Activated CD4-positive, alpha-beta T cell treated with anti-CD3 and anti-CD28 coated beads, Interleukin-2, amount 50 U/mL, for 4 hours (primary cell): ENCODE results near the gene PRKCQ.
"Not testable (repeated sequence)": the region's sequence is repeated elsewhere in the genome, so short reads cannot be mapped to it uniquely, and the experiment has no call there.

ENCODE experiments used
- DNase-seq, 2 experiments: peaks; one replicate each; pipeline ENCODE4 v3.0.0-alpha.2; 2020

Gene PRKCQ

DNA sequence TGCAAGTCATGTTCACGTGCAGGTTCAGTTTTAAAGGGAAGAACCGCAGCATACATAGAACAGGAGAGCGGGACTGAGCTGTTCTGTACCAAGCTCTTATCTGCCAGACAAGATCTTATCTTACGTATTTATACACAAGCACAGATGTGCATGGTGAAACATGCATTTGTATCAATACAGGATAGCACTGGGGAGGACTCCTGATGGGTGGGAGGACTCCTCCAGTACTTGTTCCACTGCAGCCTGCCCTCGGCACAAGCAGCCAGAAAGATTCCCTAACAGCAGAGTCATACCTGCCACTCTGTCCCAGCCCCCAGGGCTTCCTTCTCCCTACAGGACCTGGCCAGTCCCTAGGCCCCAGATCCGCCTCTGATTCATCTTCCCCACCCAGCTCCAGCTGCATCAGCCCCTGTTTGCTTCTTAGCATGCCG, 13.2 kb upstream of the PRKCQ start:
- DNase-seq: no peak

DNA sequence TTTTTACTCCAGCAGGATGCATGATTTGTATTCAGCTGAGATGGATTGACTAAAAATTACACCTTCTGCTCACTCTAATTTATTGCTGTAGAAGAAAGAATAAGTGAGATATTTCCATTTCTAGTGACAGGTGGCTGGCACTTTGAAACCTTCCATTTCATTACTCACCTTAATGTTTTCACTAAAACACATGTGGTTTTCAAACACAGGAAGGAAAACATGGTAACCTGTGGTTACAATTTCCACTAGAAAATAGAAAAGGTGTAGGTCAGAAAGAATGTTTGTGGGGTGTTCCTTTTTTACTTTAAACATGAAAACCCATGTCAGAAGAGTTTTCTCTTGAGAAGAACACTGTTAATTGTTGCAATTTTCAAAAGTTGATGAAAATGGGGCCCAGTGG, 12.0 kb upstream of the PRKCQ start:
- DNase-seq: no peak

- no peak for DNase-seq
These were observed 11.6 kb upstream of the PRKCQ start for GRCh38 chr10:6591668-6592067.

- DNase-seq: no peak
These were observed 10.0 kb upstream of the PRKCQ start for GRCh38 chr10:6590100-6590499.

DNA sequence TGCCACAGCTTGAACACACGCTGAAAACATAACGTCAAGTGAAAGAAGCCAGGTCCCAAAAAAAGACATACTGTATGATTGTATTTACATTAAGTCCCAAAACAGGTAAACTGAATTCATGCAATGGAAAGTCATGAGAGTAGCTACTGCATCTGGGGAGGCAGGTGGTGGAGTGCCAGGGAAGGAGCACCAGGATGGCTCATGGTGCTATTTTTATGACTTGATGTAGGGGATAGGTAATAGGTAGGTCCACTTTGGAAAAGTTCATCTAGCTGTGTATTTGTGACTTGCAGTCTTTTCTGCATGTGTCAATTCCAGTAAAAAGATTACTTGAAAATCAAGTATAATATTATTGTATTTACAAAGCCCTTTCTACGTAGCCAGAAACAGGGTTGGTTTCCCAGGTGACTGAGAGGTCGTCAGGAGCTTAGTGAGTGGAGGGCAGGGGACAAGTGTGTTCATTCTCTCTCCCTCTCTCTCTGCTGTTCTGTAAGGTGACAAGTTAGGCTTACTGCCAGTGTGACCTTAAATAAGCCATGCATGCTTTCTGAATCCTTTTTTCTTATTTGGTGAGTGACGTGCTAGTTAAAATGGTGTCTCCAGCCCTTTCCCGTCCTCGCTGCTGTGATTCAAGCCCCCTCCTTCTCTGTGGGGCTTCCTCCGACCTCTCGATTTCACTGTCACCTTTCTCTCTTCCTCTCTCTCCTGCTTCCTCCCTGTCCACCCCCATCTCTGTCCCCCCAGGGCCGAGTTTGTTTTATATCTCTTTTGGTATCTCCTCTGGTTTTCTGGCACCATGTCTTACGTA, 9.4 kb upstream of the PRKCQ start:
- no peak for DNase-seq

GRCh38 chr10:6588845-6589244, 8.8 kb upstream of the PRKCQ start:
- no peak for DNase-seq

DNA sequence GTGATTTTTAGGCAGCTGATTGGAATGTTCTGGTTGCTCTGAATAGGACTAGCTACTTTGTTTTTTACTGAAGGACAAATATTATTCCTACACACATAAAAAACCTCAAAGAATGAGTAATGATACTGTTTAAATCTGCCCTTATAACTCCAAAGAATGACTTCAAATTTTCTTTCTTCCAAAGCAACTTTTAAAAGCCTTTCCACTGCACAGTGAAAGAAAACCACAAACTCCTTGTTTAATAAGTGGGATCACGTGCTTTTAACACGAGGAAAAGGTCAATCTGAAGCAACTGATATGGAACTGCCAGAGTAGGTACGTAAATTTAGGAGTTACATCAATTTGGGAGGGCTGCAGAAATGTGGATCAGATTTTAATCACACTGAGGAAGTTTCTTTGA, 8.0 kb upstream of the PRKCQ start:
- no peak for DNase-seq

DNA sequence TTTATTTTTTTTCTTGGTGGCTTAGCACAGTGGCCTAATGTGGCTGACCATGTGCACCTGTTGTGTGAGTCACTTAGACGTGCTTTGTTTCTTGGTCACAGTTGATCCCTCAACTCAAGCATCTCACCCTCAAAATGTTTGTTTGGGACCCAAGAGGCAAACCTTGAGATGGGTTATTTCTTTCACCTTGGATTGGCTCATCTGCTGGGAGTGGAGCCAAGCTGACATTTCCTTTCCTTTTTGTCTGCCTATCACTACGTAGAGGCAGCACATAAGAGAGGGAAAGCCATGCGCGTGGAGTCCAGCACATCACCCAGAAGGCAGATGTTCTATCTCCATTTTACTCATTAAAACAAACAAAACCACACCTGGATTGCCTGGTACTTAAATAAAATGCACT, 6.4 kb upstream of the PRKCQ start:
- no peak for DNase-seq

GRCh38 chr10:6583447-6583846, 3.4 kb upstream of the PRKCQ start:
- DNase-seq: peak; percentile 87 to 90

- DNase-seq: not testable (repeated sequence)
These were observed 2.8 kb upstream of the PRKCQ start for GRCh38 chr10:6582913-6583312.

DNA sequence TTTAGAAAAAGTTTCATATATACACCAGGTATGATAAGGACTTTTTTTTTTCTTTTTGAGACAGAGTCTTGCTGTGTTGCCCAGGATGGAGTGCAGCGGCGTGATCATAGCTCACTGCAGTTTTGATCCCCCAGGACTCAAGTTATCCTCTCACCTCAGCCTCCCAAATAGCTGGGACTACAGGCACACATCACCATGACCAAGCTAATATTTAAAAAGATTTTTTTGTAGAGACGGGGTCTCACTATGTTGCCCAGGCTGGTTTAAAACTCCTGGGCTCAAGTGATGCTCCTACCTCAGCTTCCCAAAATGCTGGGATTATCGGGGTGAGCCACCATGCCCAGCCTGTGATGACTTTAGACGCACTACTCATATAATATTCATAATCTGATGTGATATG, 2.2 kb upstream of the PRKCQ start:
- DNase-seq: no peak

DNA sequence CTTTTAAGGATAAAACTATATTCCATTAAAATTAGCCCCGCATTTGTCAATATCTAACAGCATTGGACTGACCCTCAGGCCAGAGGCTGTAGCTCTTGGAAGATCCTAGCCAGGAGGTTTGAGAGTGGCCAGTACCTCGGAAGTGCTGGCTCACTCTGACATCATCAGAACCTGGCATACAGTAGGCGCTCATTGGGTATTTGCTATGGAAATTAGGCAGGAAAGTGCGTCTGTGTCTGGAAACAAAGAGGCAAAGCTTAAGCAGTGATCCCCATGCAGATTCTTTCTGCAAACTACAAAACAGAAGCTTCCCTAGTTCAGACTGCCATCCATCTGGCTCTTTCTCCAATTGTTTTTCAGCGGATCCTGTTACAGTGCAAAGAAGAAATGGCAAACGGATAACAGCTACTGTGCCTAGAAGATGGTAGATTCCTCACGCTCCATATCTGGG, 1.7 kb upstream of the PRKCQ start:
- DNase-seq: no peak

GRCh38 chr10:6581223-6581622, 1.1 kb upstream of the PRKCQ start:
- DNase-seq: not testable (repeated sequence)

DNA sequence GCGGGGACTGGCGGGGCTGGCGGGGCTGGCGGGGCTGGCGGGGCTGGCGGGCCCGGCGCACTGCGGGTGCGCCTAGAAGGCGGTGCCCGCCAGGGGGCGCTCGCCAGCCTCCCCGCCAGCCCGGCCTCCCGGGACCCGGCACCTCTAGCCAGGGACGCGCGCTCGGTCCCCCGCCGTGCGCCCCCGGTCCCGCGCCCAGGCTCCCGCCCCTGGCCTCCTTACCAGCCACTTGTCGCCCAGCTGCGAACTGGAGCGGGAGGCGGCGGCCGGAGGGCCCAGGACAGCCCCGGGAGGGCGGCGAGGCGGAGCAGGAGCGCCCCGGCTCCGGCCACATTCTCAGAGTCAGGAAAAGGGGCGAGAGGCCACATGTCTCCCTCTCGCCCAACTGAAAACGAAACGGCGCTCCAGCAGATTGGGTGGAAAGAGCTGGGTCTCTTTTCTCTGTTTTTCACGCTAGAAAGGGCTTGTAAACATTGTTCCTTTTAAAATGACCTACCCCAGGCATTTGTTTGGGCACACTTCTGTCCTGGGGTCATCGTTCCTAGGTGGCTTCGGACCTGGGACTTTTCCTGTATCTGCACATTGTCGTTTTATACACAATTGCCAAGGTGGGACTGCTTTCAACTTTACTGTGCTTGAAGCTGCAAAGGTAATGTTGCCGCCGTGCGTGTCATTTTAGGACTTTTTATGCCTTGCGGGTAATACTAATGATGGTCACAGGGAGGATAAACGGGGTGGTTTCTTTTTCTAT, 378 bp upstream of the PRKCQ start:
- peak; percentile 79 to 80 for DNase-seq

GRCh38 chr10:6579183-6579903, 733 bp downstream of the PRKCQ start:
- DNase-seq: no peak

DNA sequence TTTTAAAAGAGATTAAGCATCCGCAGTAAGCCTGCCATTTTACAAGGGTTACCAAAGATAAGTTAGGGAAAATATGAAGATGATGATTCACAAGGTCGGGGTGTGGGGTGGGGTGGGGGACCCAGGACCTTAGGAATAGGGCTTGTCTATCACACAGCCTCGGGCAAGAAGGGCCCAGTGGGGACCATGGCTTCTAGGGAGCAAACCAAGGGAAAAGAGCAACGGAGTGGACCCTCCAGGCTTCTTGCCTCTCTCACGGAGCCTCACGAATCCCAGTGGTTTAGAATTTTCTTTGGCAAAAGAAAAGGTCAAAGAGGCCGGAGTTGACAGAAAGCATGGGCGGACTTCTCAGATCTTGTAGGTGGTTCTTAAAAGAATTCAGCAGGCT, 1.3 kb downstream of the PRKCQ start:
- DNase-seq: no peak

DNA sequence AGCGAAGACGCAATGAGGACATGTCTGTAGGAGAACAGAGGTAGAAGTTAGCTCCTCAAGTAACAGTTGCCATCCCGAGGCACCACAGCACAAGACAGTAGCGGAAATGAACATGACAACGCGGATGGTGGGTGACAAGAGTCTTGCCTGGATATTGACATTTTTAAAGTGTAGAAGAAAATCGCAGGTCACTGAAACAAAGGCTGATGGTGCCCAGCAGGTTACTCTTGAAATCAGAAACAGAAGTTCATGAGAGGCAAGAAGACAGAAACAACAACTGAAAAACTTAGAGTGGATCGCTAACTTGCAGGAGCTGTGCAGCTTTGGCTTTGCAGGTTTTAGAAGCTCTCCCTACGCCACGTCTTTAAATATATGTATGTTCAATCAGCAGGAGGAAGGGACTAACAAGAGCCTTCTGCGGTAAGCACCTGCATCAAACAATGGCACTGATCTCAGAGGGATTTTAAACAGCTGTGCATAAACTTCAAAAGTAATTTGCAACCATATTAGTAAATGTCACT, 1.8 kb downstream of the PRKCQ start:
- DNase-seq: no peak

- DNase-seq: no peak
These were observed 3.8 kb downstream of the PRKCQ start for GRCh38 chr10:6576326-6576725.

DNA sequence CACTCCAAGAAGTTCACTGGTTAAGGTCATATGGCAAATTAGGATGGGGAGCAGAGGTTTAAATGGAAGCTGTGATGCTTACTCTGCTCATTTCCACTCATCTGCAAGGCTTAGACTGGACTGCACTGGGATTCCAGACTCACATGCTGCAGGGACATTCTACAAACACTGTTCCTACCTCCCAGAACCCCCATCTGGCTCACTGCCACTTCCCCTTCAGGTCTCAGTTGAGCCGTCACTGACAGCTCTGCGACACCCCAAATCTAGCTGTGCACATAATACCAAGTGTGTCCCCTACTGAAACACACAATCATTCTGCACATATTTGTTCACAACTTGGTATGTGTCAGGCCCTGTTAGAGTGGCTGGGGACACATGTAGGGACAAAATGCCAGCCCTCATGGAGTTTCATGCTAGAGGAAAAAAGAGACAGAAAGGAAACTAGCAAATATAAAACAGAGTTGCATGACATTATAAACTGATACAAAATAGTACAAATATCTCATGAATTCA, 5.4 kb downstream of the PRKCQ start:
- no peak for DNase-seq

GRCh38 chr10:6570893-6571292, 9.2 kb downstream of the PRKCQ start:
- no peak for DNase-seq

DNA sequence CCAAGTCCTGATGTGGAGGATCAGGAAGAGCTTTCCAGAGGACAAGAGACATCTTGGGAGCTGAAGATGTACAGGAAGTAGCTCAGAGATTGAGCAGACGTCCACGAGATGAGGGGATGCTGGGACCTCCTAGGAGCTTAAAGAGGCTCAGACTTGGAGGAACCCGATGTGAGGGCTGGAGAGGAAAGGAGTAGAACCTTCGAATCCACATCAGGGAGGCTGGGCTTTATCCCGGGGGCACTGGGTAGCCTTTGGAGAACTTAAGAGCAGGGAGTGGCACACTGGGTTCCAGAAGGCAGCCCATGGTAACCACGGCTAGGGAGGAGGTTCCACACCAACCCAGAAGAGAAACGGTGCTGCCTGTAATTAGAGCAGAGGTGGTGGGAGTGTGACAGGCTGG, 10.8 kb downstream of the PRKCQ start:
- no peak for DNase-seq

DNA sequence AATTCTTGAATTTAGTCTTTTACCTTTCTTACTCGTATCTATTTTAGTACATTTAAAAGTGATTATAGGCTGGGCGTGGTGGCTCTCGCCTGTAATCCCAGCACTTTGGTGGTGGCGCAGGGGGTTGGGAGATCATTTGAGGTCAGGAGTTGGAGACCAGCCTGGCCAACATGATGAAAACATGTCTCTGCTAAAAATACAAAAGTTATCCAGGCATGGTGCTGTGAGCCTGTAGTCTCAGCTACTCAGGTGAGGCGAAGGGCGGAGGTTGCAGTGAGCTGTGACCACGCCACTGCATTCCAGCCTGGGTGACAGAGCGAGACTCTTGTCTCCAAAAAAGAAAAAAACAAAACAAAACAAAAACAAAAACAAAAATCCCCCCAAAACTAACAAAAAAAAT, 12.2 kb downstream of the PRKCQ start:
- DNase-seq: no peak

DNA sequence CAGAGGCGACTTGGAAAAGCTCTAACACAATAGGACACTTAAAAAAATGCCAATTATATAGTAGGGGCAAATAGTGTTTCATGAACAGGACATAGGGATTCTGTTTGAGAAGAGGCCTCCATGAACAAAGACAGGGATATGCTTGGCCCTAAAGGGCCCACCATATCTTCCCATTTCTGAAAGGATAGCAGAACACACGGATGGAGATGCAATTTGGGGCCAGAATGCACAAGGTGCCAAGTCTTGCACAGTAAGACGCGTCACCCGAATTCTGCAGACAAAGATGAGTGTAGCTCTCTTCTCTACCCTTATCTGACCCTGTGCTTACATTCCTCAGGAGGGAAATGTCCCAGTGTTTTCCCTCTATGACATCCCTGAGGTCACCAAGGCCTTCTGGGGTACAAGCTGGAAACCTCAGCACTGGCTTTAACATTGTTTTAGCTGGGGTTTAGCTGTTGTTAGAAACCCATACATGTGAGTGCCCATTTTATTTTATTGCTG, 12.8 kb downstream of the PRKCQ start:
- DNase-seq: no peak
